Tibial nerve (tissue), 4 donors: Measurements from ENCODE around the gene KLF11. TPM values are rescaled to one million over a fixed set of nuclear protein-coding genes. Genes with fewer than 3 reads are reported as not detected.

Experiments
- DNase-seq, 2 donors: peaks; one replicate each; pipeline ENCODE4 v3.0.0-alpha.2; 2019; ENCODE audit warnings: low spot score in 2 of 2
- H3K27ac ChIP-seq, 4 donors: fragments of 200-600 bp; sonication (generic) in 3 of 4; one replicate each; pipeline ENCODE4 v1.5.1; 2017 to 2019; ENCODE audit warnings: mild to moderate bottlenecking in 1 of 4
- H3K27me3 ChIP-seq, 2 donors: fragments of 200-600 bp; sonication (generic) in 1 of 2; one replicate each; pipeline versions ENCODE4 v1.5.1 to v1.6.0; 2017 to 2019
- H3K36me3 ChIP-seq, 3 donors: fragments of 200-600 bp; sonication (generic); one replicate each; pipeline ENCODE4 v1.5.1; 2018 to 2019
- H3K4me1 ChIP-seq, 4 donors: fragments of 200-600 bp; sonication (generic) in 3 of 4; one replicate each; pipeline ENCODE4 v1.5.1; 2017 to 2019
- H3K4me3 ChIP-seq, 4 donors: fragments of 200-600 bp; sonication (generic) in 3 of 4; one replicate each; pipeline ENCODE4 v1.5.1; 2017 to 2019; ENCODE audit warnings: mild to moderate bottlenecking in 1 of 4, moderate library complexity in 1 of 4
- H3K9me3 ChIP-seq, 4 donors: fragments of 200-600 bp; sonication (generic) in 3 of 4; one replicate each; pipeline ENCODE4 v1.5.1; 2017 to 2019
- EP300 ChIP-seq, 2 donors: sonication (generic); formaldehyde crosslinking; IDR thresholded peaks; one replicate each; pipeline ENCODE4 v1.6.1; 2017; ENCODE audit warnings: antibody characterized with exemption in 2 of 2, mild to moderate bottlenecking in 1 of 2
- POLR2A ChIP-seq, 2 donors: fragments of 450-650 bp; IDR thresholded peaks; one replicate each; pipeline ENCODE4 v1.6.1; 2017; ENCODE audit warnings: antibody characterized with exemption in 2 of 2, mild to moderate bottlenecking in 2 of 2, moderate library complexity in 2 of 2
- WGBS, 2 donors: methylation state at CpG; one replicate each; pipeline ENCODE4 v1.1.5; 2018; 5-methylcytosine and 5-hydroxymethylcytosine counted together
- total RNA-seq, 4 donors: library from RNA; depleted of rRNA; stranded (reverse); fragments of >200 nt; gene quantifications; one replicate each; pipeline ENCODE4 v1.1.0, GENCODE V29; 2016
- TF ChIP-seq, protein P1 (sequence below), 5 experiments: fragments of 200-600 bp in 3 of 5; fragments of 450-650 bp in 2 of 5; sonication (generic) in 3 of 5; IDR thresholded peaks; one replicate each; pipeline ENCODE4 v1.5.1; 2016 to 2019; ENCODE audit warnings: antibody characterized with exemption in 5 of 5, mild to moderate bottlenecking in 3 of 5, moderate library complexity in 2 of 5

Gene KLF11
- total RNA-seq, 4 donors from 2014 or later, result 17.1 to 23.7 (median 20.9) TPM

DNA sequence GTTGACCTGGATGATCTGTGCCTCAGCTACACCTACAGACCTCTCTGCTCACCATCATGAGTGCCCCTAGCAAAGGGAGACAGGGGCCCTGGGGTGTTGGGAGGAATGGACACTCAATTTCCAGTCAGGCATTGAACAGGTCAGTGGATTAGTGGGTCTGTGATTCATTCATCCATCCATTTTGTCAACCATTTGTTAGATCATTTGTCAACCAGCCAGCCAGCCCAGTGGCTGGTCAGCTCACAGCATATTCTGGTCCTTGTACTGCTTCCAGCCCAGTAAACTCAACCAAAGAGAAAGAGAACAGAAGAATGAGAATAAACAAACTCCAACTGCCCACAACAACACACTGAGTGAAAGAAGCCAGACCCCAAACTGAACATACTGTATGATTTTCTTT, 4.6 kb upstream of the KLF11 start:
- Histone ChIP-seq H3K27ac (peak overlapping the region in 2 of 4 donors; percentile 82 to 85), H3K27me3 (no peaks in the 10 kb centered on the region), H3K36me3 (no peaks in the 10 kb centered on the region), H3K4me1 (peaks cover 0 to 73% (median 31%) of the 10 kb centered on the region in 4 donors), H3K9me3 (no peaks in the 10 kb centered on the region), H3K4me3 (no peak overlapping the region)
- DNase-seq, result no peak
- TF ChIP-seq, protein P1, sequence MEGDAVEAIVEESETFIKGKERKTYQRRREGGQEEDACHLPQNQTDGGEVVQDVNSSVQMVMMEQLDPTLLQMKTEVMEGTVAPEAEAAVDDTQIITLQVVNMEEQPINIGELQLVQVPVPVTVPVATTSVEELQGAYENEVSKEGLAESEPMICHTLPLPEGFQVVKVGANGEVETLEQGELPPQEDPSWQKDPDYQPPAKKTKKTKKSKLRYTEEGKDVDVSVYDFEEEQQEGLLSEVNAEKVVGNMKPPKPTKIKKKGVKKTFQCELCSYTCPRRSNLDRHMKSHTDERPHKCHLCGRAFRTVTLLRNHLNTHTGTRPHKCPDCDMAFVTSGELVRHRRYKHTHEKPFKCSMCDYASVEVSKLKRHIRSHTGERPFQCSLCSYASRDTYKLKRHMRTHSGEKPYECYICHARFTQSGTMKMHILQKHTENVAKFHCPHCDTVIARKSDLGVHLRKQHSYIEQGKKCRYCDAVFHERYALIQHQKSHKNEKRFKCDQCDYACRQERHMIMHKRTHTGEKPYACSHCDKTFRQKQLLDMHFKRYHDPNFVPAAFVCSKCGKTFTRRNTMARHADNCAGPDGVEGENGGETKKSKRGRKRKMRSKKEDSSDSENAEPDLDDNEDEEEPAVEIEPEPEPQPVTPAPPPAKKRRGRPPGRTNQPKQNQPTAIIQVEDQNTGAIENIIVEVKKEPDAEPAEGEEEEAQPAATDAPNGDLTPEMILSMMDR (IDR thresholded peaks at IDR 0.05), result no peak
- TF ChIP-seq EP300 (IDR thresholded peaks at IDR 0.05) (no peak), POLR2A (IDR thresholded peaks at IDR 0.05) (no peak)

DNA sequence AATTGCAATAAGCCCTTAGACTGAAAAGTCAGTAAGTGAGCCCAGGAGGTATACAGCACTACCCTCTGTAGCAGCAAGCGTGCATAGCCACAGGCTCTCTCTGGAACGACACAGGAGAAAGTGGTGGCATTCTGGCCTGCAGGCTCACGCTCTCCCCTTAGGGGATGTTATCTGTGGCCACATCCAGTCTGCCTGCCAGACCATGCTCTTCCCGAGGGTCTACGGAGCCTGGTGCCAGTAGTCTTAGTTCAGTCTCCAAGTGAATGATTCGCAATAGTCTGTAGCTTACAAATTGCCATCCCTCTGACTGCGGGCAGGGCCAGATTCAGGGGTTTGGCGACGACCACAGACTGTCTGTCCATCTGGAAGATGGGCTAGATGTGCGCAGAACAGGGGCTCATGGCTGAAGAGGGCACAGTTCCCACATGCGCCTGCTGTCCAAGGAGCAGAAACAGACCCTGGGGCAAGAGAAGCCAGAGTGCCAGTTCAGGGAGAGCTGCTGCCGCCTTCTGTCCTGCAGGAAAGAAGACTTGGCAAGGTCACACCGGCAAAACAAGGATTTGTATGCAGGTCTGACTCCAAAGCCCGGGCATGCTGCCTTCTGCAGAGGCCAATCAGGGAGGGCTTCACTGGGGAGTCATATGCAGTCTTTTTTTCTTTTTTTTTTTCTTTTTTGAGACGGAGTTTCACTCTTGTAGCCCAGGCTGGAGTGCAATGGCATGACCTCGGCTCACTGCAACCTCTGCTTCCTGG, 3.5 kb upstream of the KLF11 start:
- no peak overlapping the region for H3K4me3 ChIP-seq
- WGBS, 2 donors, result 81% methylated on average over 14 to 15 of the region's 16 CpGs
- peak overlapping the region in 2 of 4 donors; percentile 82 to 85 for H3K27ac ChIP-seq
- no peaks in the 10 kb centered on the region for H3K9me3 ChIP-seq
- H3K27me3 ChIP-seq, result no peaks in the 10 kb centered on the region
- TF ChIP-seq, protein P1 (IDR thresholded peaks at IDR 0.05), result no peak
- TF ChIP-seq POLR2A (IDR thresholded peaks at IDR 0.05) (no peak), EP300 (IDR thresholded peaks at IDR 0.05) (no peak)
- no peak for DNase-seq
- peaks cover 0 to 72% (median 33%) of the 10 kb centered on the region in 4 donors for H3K4me1 ChIP-seq
- H3K36me3 ChIP-seq, result no peaks in the 10 kb centered on the region

DNA sequence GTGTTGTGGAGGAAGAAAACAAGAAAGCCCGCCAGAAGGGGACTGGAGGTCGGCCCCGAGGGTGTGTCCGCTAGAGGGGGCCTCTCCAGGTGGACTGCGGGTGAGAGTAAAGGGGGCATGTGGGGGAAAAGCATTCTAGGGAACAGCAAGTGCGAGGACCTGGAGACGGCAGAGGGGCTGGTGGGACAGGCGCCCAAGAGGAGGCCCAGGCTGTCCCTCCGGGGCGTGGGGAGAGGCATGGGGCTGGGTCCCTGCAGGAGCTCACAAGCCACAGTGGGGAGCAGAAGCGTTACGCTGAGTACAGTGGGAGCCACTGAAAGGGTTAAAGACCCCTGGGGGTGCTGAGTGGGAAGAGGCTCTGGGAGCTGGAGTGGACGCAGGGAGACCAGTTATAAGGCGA, 1.6 kb upstream of the KLF11 start:
- peak overlapping the region; percentile 76 to 99 (median 90) for H3K27ac ChIP-seq
- peaks cover 0 to 10% (median 0%) of the 10 kb centered on the region in 3 donors for H3K36me3 ChIP-seq
- H3K27me3 ChIP-seq, result no peaks in the 10 kb centered on the region
- WGBS, 2 donors, result 81 to 83% methylated on average over 14 of the region's 14 CpGs
- no peaks in the 10 kb centered on the region for H3K9me3 ChIP-seq
- TF ChIP-seq, protein P1 (IDR thresholded peaks at IDR 0.05), result no peak
- TF ChIP-seq EP300 (IDR thresholded peaks at IDR 0.05), result no peak
- no peak for TF ChIP-seq POLR2A (IDR thresholded peaks at IDR 0.05)
- no peak for DNase-seq
- H3K4me1 ChIP-seq, result peaks cover 0 to 73% (median 25%) of the 10 kb centered on the region in 4 donors
- no peak overlapping the region for H3K4me3 ChIP-seq

DNA sequence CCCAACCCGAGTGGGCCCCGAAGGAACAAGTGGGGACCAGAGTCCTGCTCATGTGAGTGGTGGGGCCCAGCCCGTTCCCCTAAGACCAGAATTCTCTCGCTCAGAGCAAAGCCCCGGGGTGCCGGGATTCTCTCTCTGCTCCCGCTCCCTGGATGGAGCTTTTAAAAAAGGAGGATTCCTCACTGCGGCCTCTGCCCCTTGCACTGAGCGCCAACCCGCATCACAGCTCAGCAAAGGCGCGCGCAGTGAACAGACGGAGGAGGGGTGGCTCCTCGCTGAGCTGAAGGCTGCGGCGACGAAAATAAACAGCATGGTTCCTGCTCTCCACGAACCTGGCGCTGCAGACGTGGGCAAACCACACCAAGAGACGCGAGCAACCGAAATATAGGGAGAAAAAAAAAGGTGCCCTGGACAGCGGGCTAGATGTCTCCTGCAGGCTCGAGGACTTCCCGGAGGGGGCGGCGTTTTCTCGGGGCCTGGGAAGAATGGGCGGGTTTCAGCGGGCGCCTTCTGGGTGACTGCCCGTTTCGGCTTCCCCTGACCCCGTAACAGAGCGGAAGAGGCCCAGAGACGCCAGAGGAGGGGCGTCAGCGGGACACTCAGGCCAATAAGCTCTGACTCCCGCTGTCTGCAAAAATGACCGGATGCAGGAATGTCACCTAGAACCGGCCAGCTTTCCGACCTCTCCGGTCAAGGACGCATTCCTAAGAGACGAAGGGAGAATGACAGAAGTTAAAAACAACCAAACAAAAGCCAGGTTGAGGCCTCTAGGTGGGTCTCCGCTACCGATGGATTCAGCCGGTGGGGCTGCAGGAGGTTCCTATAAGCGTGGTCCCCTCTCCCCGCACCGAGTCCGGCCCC, 819 bp upstream of the KLF11 start:
- peak overlapping the region; percentile 76 to 99 (median 90) for H3K27ac ChIP-seq
- H3K4me3 ChIP-seq, result peak overlapping the region; percentile 28 to 80 (median 53)
- DNase-seq, result peak; percentile 50 to 64
- TF ChIP-seq EP300 (IDR thresholded peaks at IDR 0.05) (peak in 1 of 2 donors; percentile 54), POLR2A (IDR thresholded peaks at IDR 0.05) (peak in 1 of 2 donors; percentile 25)
- TF ChIP-seq, protein P1 (IDR thresholded peaks at IDR 0.05), result peak in 2 of 5 experiments; percentile 27 to 49
- no peaks in the 10 kb centered on the region for H3K27me3 ChIP-seq
- WGBS, 2 donors, result 8 to 10% methylated on average over 52 to 54 of the region's 54 CpGs
- H3K4me1 ChIP-seq, result peaks cover 0 to 73% (median 19%) of the 10 kb centered on the region in 4 donors
- peaks cover 0 to 18% (median 0%) of the 10 kb centered on the region in 3 donors for H3K36me3 ChIP-seq
- H3K9me3 ChIP-seq, result no peaks in the 10 kb centered on the region
